Measurements from ENCODE around the gene FGD2. TPM values are rescaled to one million over a fixed set of nuclear protein-coding genes. Genes with fewer than 3 reads are reported as not detected.

The FGD2 gene
- total RNA-seq, 2 experiments from 2014 or later, result 1.2 TPM

DNA sequence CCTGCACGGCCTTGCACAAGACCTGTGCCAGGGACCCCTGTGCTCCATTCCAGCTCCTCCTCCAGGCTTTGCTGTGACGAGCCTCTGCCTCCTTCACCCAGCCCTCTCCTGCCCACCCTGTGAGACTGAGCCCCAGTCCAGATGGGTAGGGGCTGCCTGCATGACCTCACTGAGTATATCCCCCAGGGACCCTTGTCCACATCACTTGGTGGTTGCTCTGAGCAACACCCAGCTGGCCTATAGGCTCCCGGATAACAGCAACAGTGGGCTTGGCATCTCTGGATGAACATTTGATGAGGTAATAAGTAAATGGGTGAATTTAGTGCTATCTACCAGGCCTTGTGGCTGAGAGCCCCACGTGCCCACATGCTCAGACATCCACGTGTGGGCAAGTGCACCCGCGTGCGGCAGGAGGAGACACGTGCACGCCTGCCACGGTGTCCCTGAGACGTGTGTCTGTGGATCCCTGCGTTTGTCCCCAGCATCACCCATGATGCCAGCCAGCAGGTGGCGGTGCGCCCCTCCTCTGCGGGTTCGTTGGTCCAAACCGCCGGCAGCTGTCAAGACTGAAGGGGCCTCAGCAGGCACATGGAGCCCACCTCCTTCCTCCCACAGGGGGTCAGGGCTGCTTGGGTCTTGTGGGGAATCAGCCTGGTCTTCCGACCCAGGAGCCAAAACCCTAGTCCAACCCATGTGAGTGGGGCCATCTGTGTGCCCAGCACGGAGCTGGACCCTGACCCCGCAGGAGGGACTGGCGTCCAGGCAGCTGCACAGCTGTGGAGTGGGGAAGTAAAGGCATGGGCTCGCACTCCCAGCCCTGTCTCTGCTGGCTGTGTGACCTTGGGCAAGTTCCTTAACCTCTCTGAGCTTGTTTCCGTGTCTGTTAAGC, 45.9 kb downstream of the FGD2 start:
- intact Hi-C loops (cut with DNase I, micrococcal nuclease), result loop anchor here (1.0 to 2.0 kb wide), 5 partner anchors 33 to 159 kb away; no protein-coding TSS in a partner anchor
- CTCF ChIA-PET, result interaction anchor here (0.6 to 8.0 kb wide), 36 partner anchors 10 to 1177 kb away, joined by 3 to 116 read pairs (median 4); partner anchors contain the start of genes C6orf89 and PIM1
- POLR2A ChIA-PET, result interaction anchor here (0.6 to 6.7 kb wide), 12 partner anchors 19 to 207 kb away, joined by 3 to 147 read pairs (median 4); partner anchors contain the start of genes PIM1, TBC1D22B and TMEM217
- Histone ChIP-seq H3K36me3 (ENCODE audit: insufficient read depth, low read length) (no peaks in the 10 kb centered on the region), H3K27me3 (ENCODE audit: control insufficient read depth in 1 of 2, insufficient read depth in 2 of 2, low read length in 2 of 2) (no peaks in the 10 kb centered on the region), H3K9me3 (ENCODE audit: control insufficient read depth in 1 of 2, insufficient read depth in 1 of 2, low read length in 2 of 2) (no peaks in the 10 kb centered on the region), H3K27ac (ENCODE audit: low read depth in 1 of 2, low read length in 2 of 2) (peak overlapping the region in 1 of 2 donors; percentile 78), H3K4me1 (ENCODE audit: insufficient read depth, low read length) (peaks cover 59% of the 10 kb centered on the region), H3K4me3 (ENCODE audit: low read length) (no peak overlapping the region)
- peaks cover 56% of the 10 kb centered on the region for H3K4me1 Mint-ChIP-seq (ENCODE audit: low read depth)
- no peaks in the 10 kb centered on the region for H3K36me3 Mint-ChIP-seq (ENCODE audit: low read depth)
- no peaks in the 10 kb centered on the region for H3K27me3 Mint-ChIP-seq
- TF ChIP-seq, protein P1, sequence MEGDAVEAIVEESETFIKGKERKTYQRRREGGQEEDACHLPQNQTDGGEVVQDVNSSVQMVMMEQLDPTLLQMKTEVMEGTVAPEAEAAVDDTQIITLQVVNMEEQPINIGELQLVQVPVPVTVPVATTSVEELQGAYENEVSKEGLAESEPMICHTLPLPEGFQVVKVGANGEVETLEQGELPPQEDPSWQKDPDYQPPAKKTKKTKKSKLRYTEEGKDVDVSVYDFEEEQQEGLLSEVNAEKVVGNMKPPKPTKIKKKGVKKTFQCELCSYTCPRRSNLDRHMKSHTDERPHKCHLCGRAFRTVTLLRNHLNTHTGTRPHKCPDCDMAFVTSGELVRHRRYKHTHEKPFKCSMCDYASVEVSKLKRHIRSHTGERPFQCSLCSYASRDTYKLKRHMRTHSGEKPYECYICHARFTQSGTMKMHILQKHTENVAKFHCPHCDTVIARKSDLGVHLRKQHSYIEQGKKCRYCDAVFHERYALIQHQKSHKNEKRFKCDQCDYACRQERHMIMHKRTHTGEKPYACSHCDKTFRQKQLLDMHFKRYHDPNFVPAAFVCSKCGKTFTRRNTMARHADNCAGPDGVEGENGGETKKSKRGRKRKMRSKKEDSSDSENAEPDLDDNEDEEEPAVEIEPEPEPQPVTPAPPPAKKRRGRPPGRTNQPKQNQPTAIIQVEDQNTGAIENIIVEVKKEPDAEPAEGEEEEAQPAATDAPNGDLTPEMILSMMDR (IDR thresholded peaks at IDR 0.05), result peak; percentile 90
- H3K4me3 Mint-ChIP-seq, result peak overlapping the region; percentile 76
- ATAC-seq (ENCODE audit: poor library complexity) (peak; percentile 76), DNase-seq (peak; percentile 84 to 95 (median 90))
- peak overlapping the region; percentile 92 for H3K27ac Mint-ChIP-seq
- no peaks in the 10 kb centered on the region for H3K9me3 Mint-ChIP-seq

- peak in 1 of 14 experiments; percentile 21 for DNase-seq
- ChIA-PET CTCF (interaction anchor here (0.6 to 8.0 kb wide), 32 partner anchors 10 to 1177 kb away, joined by 3 to 116 read pairs (median 4); partner anchors contain the start of genes C6orf89 and PIM1), POLR2A (interaction anchor here (0.9 to 6.7 kb wide), 7 partner anchors 20 to 206 kb away, joined by 3 to 147 read pairs (median 8); partner anchors contain the start of genes PIM1, TBC1D22B and TMEM217)
- Mint-ChIP-seq H3K27me3 (no peaks in the 10 kb centered on the region), H3K9me3 (no peaks in the 10 kb centered on the region), H3K36me3 (ENCODE audit: low read depth) (no peaks in the 10 kb centered on the region), H3K4me1 (ENCODE audit: low read depth) (peaks cover 49% of the 10 kb centered on the region), H3K27ac (peak overlapping the region; percentile 92), H3K4me3 (no peak overlapping the region)
- ATAC-seq (ENCODE audit: poor library complexity), result no peak
- H3K27me3 ChIP-seq (ENCODE audit: control insufficient read depth in 1 of 2, insufficient read depth in 2 of 2, low read length in 2 of 2), result no peaks in the 10 kb centered on the region
- intact Hi-C loops (cut with DNase I, micrococcal nuclease), result loop anchor here in 1 of 2 experiments (1.0 kb wide), 1 partner anchor 119 kb away; no protein-coding TSS in a partner anchor
- TF ChIP-seq, protein P1 (IDR thresholded peaks at IDR 0.05), result no peak
- no peak overlapping the region for H3K4me3 ChIP-seq (ENCODE audit: low read length)
- no peak overlapping the region for H3K27ac ChIP-seq (ENCODE audit: low read depth in 1 of 2, low read length in 2 of 2)
- no peaks in the 10 kb centered on the region for H3K9me3 ChIP-seq (ENCODE audit: control insufficient read depth in 1 of 2, insufficient read depth in 1 of 2, low read length in 2 of 2)
- peaks cover 52% of the 10 kb centered on the region for H3K4me1 ChIP-seq (ENCODE audit: insufficient read depth, low read length)
- no peaks in the 10 kb centered on the region for H3K36me3 ChIP-seq (ENCODE audit: insufficient read depth, low read length)
Measured at GRCh38 chr6:37052027-37052628, 46.7 kb downstream of the FGD2 start.

DNA sequence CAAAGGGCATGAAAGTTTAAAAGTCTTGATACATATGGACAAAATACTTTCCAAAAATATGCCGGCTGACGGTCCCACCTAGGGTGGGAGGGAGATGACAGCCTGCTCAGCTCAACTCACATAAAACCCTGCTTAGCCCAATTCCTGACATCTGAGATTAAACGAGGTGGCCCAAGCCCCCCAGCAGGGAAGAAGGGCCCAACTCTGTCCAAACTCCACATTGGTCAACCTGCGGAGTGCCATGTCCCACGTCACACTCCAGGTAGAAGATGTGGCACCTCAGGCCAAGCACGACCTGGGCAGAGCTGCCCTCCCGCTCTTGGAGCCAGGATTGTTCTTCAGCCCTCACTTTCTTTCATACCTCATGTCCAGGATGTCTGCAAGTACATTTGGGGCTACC, 48.2 kb downstream of the FGD2 start:
- peaks cover 34% of the 10 kb centered on the region for H3K4me1 Mint-ChIP-seq (ENCODE audit: low read depth)
- no peak overlapping the region for H3K4me3 Mint-ChIP-seq
- no peaks in the 10 kb centered on the region for H3K27me3 ChIP-seq (ENCODE audit: control insufficient read depth in 1 of 2, insufficient read depth in 2 of 2, low read length in 2 of 2)

More for the DNA sequence above, 48.2 kb downstream of the FGD2 start:
- no peak overlapping the region for H3K27ac Mint-ChIP-seq
- H3K36me3 Mint-ChIP-seq (ENCODE audit: low read depth), result no peaks in the 10 kb centered on the region
- POLR2A ChIA-PET, result interaction anchor here (0.6 kb wide), 1 partner anchor 739 kb away, joined by 3 read pairs; no protein-coding TSS in a partner anchor
- Histone ChIP-seq H3K36me3 (ENCODE audit: insufficient read depth, low read length) (no peaks in the 10 kb centered on the region), H3K4me3 (ENCODE audit: low read length) (no peak overlapping the region), H3K27ac (ENCODE audit: low read depth in 1 of 2, low read length in 2 of 2) (no peak overlapping the region), H3K9me3 (ENCODE audit: control insufficient read depth in 1 of 2, insufficient read depth in 1 of 2, low read length in 2 of 2) (no peaks in the 10 kb centered on the region), H3K4me1 (ENCODE audit: insufficient read depth, low read length) (peaks cover 36% of the 10 kb centered on the region)
- DNase-seq (no peak), ATAC-seq (ENCODE audit: poor library complexity) (no peak)
- CTCF ChIA-PET, result interaction anchor here (0.6 to 8.0 kb wide), 2 partner anchors 117 to 126 kb away, joined by 3 to 116 read pairs; partner anchors contain the start of gene PIM1
- no peaks in the 10 kb centered on the region for H3K27me3 Mint-ChIP-seq
- TF ChIP-seq, protein P1 (IDR thresholded peaks at IDR 0.05), result no peak
- no peaks in the 10 kb centered on the region for H3K9me3 Mint-ChIP-seq
- intact Hi-C loops (cut with DNase I, micrococcal nuclease), result no loop called here
